Pancreas (tissue), 10 donors: ENCODE results near the gene AAR2. TPM values are rescaled to one million over a fixed set of nuclear protein-coding genes. Genes with fewer than 3 reads are reported as not detected.

Experiments used
- ATAC-seq, 4 donors: fragments of 200-7000 bp; cut with Tn5 transposase; one replicate each; pipeline versions ENCODE4 v1.8.0 to v1.9.1; 2020; ENCODE audit warnings: mild to moderate bottlenecking in 4 of 4, moderate library complexity in 4 of 4
- DNase-seq, 6 donors: peaks; one replicate each; pipeline ENCODE4 v3.0.0-alpha.2; 2020
- FAIRE-seq: peaks from 2 replicates; lab custom pipeline; 2012; peaks lifted over from hg19 to GRCh38; lab: Jason Lieb, UNC
- H3K27ac ChIP-seq, 4 donors: fragments of 200-600 bp; sonication (generic); 1 replicate in 3 of 4; 2 replicates in 1 of 4; pipeline versions ENCODE4 v1.5.0 to v1.8.0; 2020
- H3K27me3 ChIP-seq, 4 donors: fragments of 200-600 bp; one replicate each; pipeline ENCODE4 v1.8.0; 2021
- H3K36me3 ChIP-seq, 3 donors: fragments of 200-600 bp; sonication (generic) in 1 of 3; one replicate each; pipeline versions ENCODE4 v1.5.0 to v1.8.0; 2020 to 2021
- H3K4me1 ChIP-seq, 3 donors: fragments of 200-600 bp; one replicate each; pipeline ENCODE4 v1.8.0; 2021
- H3K4me3 ChIP-seq, 4 donors: fragments of 200-600 bp; sonication (generic) in 2 of 4; one replicate each; pipeline versions ENCODE4 v1.5.0 to v1.8.0; 2020 to 2021
- H3K9me3 ChIP-seq, 4 donors: fragments of 200-600 bp; one replicate each; pipeline ENCODE4 v1.8.0; 2021
- CTCF ChIP-seq, 4 donors: fragments of 200-600 bp; sonication (generic) in 3 of 4; IDR thresholded peaks; one replicate each; pipeline versions ENCODE4 v1.5.0 to v1.8.0; 2021; ENCODE audit warnings: antibody characterized with exemption in 4 of 4
- WGBS, 2 donors: extraction: QIAGEN DNeasy Blood & Tissue Kit; methylation state at CpG; one replicate each; pipeline ENCODE4 v1.1.7; 2013; 5-methylcytosine and 5-hydroxymethylcytosine counted together
- intact Hi-C, 3 donors: fragments of 100-400 bp; cut with DNase I; formaldehyde crosslinking; loops; one replicate each; pipeline versions ENCODE4 v1.11.1 to v1.14.2; 2022
- polyA plus RNA-seq, 2 donors: library from polyadenylated mRNA; stranded (reverse); fragments of 200-250 nt; gene quantifications; one replicate each; pipeline ENCODE4 v1.2.3, GENCODE V29; 2013
- total RNA-seq, 6 donors: library from RNA; stranded (reverse); fragmentation: NEBNext Ultra II Directional in 4 of 6; extraction: Animal tissue kit (Norgen Biotek cat#: 25700) in 4 of 6; gene quantifications; one replicate each; pipeline versions ENCODE4 v1.2.1 to v1.2.4, GENCODE V29; 2021 to 2023
- donor health status: healthy with polysubstance abuse.
- donor health status: DM: no; HTN: no; CAD: no; lungs with moderate emphysema.
- donor health status: DM: no; HTN: no; CAD: no.
- donor health status: control.
- donor health status: control.
- donor health status: Bipolar disorder and iron deficiency.
- donor health status: DM: yes; HTN: yes; CAD: no.
- donor health status: DM: no; HTN: no; CAD: no.
- donor health status: DM: no; HTN: no; CAD: no.
- donor health status: DM: yes; HTN: yes; CAD: no.

Gene AAR2
- total and polyA plus RNA-seq, 8 donors: 7.0 to 18.0 (median 9.5) TPM

DNA sequence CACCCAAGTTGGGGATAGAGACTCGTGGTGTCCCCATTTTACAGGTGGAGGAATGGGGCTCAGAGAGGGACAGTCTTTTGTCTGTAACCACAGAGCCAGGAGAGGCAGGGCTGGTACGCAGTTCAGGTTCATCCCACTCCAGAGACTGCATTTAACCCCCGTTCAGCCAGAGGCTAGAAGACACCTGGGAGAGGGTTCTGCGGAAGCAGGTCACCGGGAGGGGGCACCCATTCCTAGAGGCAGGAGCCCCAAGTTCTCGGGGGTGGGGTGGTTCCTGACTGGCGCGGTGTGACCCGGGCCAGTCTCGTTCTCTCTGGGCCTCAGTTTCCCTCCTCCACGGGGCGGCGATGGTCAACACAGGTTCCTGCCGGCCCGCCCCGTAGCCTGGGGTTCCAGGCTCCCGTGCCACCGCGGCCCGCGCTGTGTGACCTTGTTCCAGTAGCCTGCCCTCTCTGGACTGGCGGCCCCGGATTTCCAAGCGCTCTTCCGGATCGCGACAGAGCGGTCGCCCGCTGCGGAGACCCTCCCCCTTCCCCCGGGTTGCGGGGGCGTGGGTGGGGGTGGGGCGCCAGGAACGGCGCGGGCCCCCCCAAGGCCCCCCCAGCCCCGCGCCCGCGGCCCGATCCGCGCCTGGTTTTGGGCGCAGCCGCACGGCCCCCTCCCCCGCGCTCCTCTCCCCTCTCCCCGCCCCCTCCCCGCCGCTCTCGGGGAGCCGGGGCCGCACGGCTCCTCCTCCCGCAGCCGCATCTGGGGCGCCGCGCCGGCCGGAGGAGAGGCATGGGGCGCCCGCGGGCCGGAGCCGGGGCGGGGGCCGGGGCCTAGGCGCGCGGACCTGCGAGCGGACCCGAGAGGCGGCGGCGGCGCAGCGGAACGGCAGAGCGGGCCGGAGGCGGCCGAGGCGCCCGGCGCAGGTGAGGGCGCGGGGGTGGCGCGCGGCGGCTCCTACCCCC lies 69.6 kb downstream of the AAR2 start, which contains the start of gene DLGAP4:
DLGAP4 (plus strand) TSS at position 738 of the 950 bp plus-strand sequence. CDS start 125,379 bp downstream, outside the sequence.
- Histone ChIP-seq H3K4me3 (peak within 1 kb of the TSS in 3 of 4 donors; percentile 21 to 48 (median 42)), H3K36me3 (no peaks in the 10 kb centered on the region), H3K9me3 (no peaks in the 10 kb centered on the region), H3K27me3 (peaks cover 0 to 3% (median 0%) of the 10 kb centered on the region in 4 donors), H3K27ac (no peak within 1 kb of the TSS), H3K4me1 (peaks cover 0 to 5% (median 3%) of the 10 kb centered on the region in 3 donors)
- DNase-seq: peak in 1 of 6 donors; percentile 71
- WGBS, 2 donors: 2 to 3% methylated on average over 48 to 89 of the region's 96 CpGs
- intact Hi-C loops: no loop called here
- no peak for TF ChIP-seq CTCF (IDR thresholded peaks at IDR 0.05)
- peak; percentile 37 to 75 (median 66) for ATAC-seq
- FAIRE-seq: no peak

Other genes starting within 250 kb of the AAR2 start
- gene EPB41L1, start 81.7 kb upstream of the AAR2 start, total RNA-seq: 10 to 100 TPM; 23.4 to 40.5 (median 30.8) TPM
- 10 to 100 TPM; 17.6 to 31.4 TPM for gene EPB41L1, start 81.7 kb upstream of the AAR2 start, polyA plus RNA-seq
- gene DLGAP4, start 69.9 kb downstream of the AAR2 start, total RNA-seq: 10 to 100 TPM; 28.6 to 46.8 (median 39.2) TPM
- gene DLGAP4, start 69.9 kb downstream of the AAR2 start, polyA plus RNA-seq: 10 to 100 TPM; 44.1 to 49.5 TPM